Measurements from ENCODE around the gene PIEZO1. TPM values are rescaled to one million over a fixed set of nuclear protein-coding genes. Genes with fewer than 3 reads are reported as not detected.
"Not testable (repeated sequence)": the region's sequence is repeated elsewhere in the genome, so short reads cannot be mapped to it uniquely, and the experiment has no call there.

Gene PIEZO1
- total RNA-seq, 6 experiments from 2014 or later: 238 to 293 (median 264) TPM

GRCh38 chr16:88777471-88778270, 7.3 kb downstream of the PIEZO1 start:
- no peaks in the 10 kb centered on the region for H3K9me3 Mint-ChIP-seq
- DNase-seq: no peak
- peaks cover 5% of the 10 kb centered on the region for H3K27me3 Mint-ChIP-seq (ENCODE audit: insufficient read depth)
- H3K27ac Mint-ChIP-seq: no peak overlapping the region
- TF ChIP-seq, protein P1, sequence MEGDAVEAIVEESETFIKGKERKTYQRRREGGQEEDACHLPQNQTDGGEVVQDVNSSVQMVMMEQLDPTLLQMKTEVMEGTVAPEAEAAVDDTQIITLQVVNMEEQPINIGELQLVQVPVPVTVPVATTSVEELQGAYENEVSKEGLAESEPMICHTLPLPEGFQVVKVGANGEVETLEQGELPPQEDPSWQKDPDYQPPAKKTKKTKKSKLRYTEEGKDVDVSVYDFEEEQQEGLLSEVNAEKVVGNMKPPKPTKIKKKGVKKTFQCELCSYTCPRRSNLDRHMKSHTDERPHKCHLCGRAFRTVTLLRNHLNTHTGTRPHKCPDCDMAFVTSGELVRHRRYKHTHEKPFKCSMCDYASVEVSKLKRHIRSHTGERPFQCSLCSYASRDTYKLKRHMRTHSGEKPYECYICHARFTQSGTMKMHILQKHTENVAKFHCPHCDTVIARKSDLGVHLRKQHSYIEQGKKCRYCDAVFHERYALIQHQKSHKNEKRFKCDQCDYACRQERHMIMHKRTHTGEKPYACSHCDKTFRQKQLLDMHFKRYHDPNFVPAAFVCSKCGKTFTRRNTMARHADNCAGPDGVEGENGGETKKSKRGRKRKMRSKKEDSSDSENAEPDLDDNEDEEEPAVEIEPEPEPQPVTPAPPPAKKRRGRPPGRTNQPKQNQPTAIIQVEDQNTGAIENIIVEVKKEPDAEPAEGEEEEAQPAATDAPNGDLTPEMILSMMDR (IDR thresholded peaks at IDR 0.05): no peak
- peaks cover 51% of the 10 kb centered on the region for H3K4me1 Mint-ChIP-seq (ENCODE audit: low read depth)
- no peak overlapping the region for H3K4me3 Mint-ChIP-seq
- no peaks in the 10 kb centered on the region for H3K36me3 Mint-ChIP-seq (ENCODE audit: low read depth)

- no peaks in the 10 kb centered on the region for H3K36me3 Mint-ChIP-seq (ENCODE audit: low read depth)
- TF ChIP-seq, protein P1 (IDR thresholded peaks at IDR 0.05): no peak
- H3K9me3 Mint-ChIP-seq: no peaks in the 10 kb centered on the region
- peaks cover 45% of the 10 kb centered on the region for H3K4me1 Mint-ChIP-seq (ENCODE audit: low read depth)
- no peak overlapping the region for H3K4me3 Mint-ChIP-seq
- peaks cover 5% of the 10 kb centered on the region for H3K27me3 Mint-ChIP-seq (ENCODE audit: insufficient read depth)
- no peak for DNase-seq
- H3K27ac Mint-ChIP-seq: peak overlapping the region; percentile 24; the same call in 1 of the 2 replicates
Measured at GRCh38 chr16:88775825-88776224, 9.2 kb downstream of the PIEZO1 start.

GRCh38 chr16:88774544-88775393, 10.3 kb downstream of the PIEZO1 start:
- H3K36me3 Mint-ChIP-seq (ENCODE audit: low read depth): no peaks in the 10 kb centered on the region
- H3K4me1 Mint-ChIP-seq (ENCODE audit: low read depth): peaks cover 35% of the 10 kb centered on the region
- H3K4me3 Mint-ChIP-seq: no peak overlapping the region
- peaks cover 5% of the 10 kb centered on the region for H3K27me3 Mint-ChIP-seq (ENCODE audit: insufficient read depth)
- H3K9me3 Mint-ChIP-seq: no peaks in the 10 kb centered on the region
- DNase-seq: no peak
- peak overlapping the region; percentile 98 for H3K27ac Mint-ChIP-seq
- TF ChIP-seq, protein P1 (IDR thresholded peaks at IDR 0.05): no peak

DNA sequence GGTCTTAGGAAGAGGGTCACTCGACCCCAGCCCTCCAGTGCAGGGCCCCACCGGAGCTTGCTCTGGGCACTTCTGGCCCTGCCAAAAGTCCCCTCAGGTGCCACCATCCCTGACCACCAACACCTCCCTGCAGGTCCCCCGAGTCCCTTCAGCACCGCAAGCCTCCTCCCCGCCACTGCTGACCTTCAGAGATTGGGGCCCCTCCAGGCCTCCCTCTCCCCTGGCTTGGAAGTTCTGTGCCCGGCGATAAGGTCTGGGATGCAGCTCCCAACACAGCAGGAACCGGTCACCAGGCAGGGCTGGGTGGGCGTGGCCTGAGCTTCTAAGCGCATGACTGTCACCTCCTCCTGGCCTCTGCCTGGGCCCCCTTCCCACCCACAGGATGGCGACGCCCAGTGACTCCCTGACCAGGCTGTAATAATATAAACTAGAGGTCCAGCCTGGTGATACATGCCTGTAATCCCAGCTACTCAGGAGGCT, 11.2 kb downstream of the PIEZO1 start:
- Mint-ChIP-seq H3K4me3 (peak overlapping the region; percentile 72), H3K4me1 (ENCODE audit: low read depth) (peaks cover 42% of the 10 kb centered on the region), H3K36me3 (ENCODE audit: low read depth) (no peaks in the 10 kb centered on the region; the same call in 1 of the 2 replicates), H3K27me3 (ENCODE audit: insufficient read depth) (peaks cover 5% of the 10 kb centered on the region), H3K27ac (peak overlapping the region; percentile 98), H3K9me3 (no peaks in the 10 kb centered on the region)
- TF ChIP-seq, protein P1 (IDR thresholded peaks at IDR 0.05): no peak
- peak; percentile 82 for DNase-seq

DNA sequence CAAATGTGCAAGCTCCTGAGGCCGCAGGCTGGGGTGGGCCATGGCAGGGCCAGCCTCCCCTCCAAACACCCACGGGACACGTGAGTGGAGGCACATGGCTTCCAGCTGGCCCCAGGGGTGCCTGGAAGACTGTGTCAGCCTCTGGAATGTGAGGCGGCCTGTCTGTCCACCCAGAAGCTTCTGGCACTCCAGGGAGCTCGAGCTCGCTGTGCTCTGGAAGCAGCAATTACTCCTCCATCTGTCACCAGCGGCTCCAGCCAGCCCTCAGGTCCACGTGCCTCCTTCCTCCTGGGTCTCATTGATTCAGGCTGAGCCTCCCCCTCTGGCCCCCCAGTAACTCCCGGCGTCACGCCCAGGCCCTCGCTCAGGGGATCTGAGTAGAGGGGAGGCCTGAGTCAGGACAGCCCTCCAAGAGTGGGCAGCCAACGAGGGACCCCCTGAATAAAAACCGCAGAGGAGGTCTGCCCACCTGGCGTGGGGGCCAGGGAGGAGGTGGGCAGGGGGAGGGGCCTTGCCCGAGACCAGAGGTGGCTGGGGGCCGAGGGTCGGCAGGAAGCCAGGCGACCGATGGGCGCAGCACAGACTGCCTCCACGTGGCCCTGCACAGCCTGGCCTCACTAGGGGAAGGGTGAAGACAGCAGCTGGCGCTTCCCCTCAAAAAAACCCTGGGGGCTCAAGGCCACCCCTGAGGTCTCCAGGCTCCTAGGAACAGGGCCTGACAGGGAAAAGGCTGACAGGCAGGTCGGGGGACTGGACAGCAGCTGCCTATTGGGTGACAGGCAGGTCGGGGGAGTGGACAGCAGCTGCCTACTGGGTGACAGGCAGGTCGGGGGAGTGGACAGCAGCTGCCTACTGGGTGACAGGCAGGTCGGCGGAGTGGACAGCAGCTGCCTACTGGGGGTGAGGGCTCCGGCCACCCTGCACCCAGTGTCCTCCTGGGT, 11.9 kb downstream of the PIEZO1 start:
- peak; percentile 93 for DNase-seq
- Mint-ChIP-seq H3K27ac (peak overlapping the region; percentile 98), H3K27me3 (ENCODE audit: insufficient read depth) (peaks cover 5% of the 10 kb centered on the region), H3K36me3 (ENCODE audit: low read depth) (no peaks in the 10 kb centered on the region; the same call in 1 of the 2 replicates), H3K4me1 (ENCODE audit: low read depth) (peaks cover 43% of the 10 kb centered on the region), H3K4me3 (peak overlapping the region; percentile 72), H3K9me3 (no peaks in the 10 kb centered on the region)
- TF ChIP-seq, protein P1 (IDR thresholded peaks at IDR 0.05): no peak

DNA sequence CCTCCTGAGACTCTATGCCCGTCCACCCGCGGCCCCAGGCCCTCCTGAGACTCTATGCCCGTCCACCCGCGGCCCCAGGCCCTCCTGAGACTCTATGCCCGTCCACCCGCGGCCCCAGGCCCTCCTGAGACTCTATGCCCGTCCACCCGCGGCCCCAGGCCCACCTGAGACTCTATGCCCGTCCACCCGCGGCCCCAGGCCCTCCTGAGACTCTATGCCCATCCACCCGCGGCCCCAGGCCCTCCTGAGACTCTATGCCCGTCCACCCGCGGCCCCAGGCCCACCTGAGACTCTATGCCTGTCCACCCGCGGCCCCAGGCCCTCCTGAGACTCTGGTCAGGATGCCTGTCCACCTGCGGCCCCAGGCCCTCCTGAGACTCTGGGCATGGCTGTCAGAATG, 13.2 kb downstream of the PIEZO1 start:
- not testable (repeated sequence) for DNase-seq; H3K9me3 Mint-ChIP-seq; H3K4me3 Mint-ChIP-seq; H3K27me3 Mint-ChIP-seq (ENCODE audit: insufficient read depth); H3K36me3 Mint-ChIP-seq (ENCODE audit: low read depth)
- peak overlapping the region; percentile 98; the same call in 1 of the 2 replicates for H3K27ac Mint-ChIP-seq
- H3K4me1 Mint-ChIP-seq (ENCODE audit: low read depth): peaks cover 54% of the 10 kb centered on the region
